SKM-1 treated with dmso at 0.1 percent for 144 hours (cell line): ENCODE measurements around the gene IFT22.
"Not testable (repeated sequence)": the region's sequence is repeated elsewhere in the genome, so short reads cannot be mapped to it uniquely, and the experiment has no call there.

ENCODE experiments used
- DNase-seq: peaks from one replicate; lab custom pipeline; 2025; ENCODE audit not compliant: unreplicated experiment; lab: John Stamatoyannopoulos, UW

IFT22 gene

DNA sequence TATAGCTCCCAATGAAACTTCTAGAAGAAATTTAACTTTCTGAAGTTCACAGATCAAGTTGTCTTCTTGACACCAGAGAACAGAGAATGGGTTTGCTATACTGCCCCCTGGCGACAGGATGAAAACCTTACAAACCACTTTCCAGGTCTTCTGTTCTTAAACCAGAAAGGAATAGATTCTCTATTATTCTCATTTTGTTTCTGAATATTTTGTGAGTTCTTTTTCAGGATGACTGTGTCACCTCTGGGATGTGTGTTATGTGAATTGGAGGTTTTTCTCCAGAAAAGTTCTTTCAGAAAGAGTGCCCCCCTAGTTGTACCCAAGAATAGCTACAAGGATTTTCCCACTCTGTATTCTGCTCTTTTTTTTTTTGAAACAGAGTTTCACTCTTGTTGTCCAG is 6.3 kb downstream of the IFT22 start:
- peak; percentile 20 for DNase-seq

DNA sequence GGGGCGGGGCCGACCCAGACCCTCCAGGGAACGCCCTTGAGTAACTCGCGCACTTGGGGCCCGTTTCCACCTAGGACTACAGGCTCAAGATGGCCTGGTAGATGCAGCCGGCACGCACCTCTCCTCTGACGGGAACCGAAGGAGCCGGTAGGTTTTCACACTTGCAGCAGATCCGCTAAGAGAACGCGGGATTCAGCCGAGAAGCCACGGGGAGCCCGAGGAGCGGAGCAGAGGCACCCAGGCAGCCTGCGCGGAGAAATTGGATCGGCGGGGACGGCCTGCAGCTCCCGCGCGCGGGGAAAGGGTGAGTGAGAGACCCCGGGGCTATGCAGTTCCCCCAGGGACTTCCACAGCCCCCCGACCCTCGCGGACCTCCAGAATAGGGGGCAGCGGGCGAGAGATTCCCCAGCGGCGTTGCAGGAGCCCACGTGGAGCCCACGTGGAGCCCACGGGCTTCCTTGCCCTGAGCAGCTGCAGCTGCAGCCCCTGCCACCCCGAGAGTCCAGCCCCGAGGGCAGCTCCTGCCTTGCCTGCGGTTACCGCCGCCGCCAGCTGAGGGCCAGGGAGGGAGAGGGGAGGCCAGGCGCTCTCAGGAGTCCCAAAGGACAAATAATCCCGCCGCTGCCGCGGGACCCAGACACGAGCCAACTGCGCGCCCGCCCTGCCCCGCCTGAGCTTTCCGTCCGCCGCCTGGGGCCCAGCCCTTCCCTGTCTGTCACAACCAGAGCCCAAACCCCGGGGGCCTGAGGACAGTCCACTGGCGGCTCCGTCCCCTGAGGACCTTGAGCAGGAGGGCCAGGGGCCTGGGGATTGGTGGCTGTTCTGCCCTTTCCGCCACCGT is 13.1 kb downstream of the IFT22 start:
- DNase-seq: no peak

DNA sequence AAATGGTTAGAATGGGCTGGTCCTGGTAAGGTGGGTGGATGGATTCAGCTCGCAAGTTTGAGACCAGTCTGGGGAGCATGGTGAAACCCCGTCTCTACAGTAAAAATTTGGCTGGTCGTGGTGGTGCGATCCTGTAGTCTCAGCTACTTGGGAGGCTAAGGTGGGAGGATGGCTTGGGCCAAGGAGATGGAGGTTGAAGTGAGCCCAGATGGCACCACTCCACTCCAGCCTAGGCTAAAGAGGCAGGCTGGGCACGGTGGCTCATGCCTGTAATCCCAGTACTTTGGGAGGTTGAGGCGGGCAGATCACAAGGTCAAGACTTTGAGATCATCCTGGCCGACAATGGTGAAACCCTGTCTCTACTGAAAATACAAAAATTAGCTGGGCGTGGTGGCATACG is 15.3 kb downstream of the IFT22 start:
- DNase-seq: no peak

DNA sequence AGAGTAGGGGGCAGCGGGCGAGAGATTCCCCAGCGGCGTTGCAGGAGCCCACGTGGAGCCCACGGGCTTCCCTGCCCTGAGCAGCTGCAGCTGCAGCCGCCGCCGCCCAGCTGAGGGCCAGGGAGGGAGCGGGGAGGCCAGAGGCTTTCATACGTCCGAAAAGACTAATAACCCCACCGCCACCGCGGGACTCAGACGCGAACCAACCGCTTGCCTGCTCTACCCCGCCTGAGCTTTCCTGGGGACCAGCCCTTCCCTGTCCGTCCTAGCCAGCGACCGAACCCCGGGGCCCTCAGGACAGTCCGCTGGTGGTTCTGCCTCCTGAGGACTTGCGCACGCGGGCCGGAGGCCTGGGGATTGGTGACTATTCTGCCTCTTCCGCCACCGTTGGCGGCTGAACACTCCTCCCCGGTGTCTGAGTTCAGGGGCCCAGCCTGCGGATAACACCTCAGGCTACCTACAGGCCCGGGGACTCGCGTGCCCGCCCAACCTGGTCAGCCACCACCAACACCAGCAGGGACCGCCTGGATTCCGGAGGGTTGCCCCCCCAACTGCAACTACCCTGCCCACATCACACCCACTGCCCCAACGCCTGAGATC is 18.4 kb downstream of the IFT22 start:
- DNase-seq: no peak

DNA sequence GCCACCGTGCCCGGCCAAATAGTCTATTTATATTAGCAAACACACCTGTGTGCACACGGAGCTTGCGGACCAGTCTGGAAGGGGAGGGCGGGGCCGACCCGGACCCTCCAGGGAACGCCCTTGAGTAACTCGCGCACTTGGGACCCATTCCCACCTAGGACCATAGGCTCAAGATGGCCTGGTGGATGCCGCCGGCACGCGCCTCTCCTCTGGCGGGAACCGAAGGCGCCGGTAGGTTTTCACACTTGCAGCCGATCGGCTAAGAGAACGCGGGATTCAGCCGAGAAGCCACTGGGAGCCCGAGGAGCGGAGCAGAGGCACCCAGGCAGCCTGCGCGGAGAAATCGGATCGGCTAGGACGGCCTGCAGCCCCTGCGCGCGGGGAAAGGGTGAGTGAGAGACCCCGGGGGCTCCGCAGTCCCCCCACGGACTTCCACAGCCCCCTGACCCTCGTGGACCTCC is 18.9 kb downstream of the IFT22 start:
- DNase-seq: no peak

DNA sequence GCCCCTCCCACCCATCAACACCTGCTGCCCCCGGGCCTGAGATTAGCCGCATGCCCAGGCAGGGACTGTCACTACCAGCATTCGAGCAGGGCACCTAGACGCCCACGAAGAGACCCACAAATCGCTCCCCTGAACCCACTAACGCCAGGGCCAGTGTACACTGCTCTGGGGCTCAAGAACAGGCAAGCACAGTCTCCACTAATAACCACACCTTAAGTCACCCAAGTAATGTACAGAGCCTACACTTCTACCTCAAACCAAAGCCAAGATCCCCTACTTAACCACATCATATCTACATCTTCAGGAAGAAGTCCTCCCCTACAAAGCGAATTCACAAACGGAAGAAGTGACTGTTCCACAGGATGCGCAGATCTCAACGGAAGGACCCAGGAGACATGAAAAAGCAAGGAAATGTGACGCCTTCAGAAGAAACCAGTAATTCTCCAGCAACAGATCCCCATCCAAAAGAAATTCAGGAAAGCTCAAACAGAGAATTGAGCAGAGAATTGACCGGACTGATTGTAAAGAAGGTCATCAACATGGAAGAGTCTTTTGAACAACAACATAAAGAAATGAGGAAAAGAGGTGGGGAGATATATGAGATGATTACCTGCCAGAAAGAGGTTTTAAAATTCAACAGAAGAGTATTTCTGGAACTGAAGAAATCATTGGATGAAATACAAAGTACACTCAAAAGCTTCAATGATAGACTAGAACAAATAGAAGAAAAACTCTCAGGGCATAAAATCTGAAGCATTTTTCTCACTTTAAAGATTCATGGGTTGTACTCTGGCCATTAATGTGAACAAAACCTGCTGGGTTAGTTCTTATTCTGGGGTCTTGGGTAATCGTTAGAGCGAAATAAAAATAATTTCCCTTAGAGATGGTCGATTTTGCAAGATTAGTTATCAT is 20.9 kb downstream of the IFT22 start:
- DNase-seq: no peak

DNA sequence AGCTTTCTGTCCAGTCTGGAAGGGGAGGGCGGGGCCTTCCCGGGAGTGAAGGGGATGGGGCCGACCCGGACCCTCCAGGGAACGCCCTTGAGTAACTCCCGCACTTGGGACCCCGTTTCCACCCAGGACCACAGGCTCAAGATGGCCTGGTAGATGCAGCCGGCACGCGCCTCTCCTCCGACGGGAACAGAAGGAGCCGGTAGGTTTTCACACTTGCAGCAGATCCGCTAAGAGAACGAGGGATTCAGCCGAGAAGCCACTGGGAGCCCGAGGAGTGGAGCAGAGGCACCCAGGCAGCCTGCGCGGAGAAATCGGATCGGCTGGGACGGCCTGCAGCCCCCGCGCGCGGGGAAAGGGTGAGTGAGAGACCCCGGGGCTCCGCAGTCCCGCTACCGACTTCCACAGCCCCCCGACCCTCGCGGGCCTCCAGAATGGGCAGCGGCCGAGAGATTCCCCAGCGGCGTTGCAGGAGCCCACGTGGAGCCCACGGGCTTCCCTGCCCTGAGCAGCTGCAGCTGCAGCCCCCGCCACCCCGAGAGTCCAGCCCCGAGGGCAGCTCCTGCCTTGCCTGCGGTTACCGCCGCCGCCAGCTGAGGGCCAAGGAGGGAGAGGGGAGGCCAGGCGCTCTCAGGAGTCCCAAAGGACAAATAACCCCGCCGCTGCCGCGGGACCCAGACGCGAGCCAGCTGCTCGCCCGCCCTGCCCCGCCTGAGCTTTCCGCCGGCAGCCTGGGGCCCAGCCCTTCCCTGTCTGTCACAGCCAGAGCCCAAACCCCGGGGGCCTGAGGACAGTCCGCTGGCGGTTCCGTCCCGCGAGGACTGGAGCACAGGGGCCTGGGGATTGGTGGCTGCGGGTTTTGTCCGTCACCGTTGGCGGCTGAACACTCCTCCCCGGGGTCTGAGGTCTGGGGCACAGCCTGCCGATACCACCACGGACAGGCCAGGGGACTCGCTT is 21.8 kb downstream of the IFT22 start:
- no peak for DNase-seq

DNA sequence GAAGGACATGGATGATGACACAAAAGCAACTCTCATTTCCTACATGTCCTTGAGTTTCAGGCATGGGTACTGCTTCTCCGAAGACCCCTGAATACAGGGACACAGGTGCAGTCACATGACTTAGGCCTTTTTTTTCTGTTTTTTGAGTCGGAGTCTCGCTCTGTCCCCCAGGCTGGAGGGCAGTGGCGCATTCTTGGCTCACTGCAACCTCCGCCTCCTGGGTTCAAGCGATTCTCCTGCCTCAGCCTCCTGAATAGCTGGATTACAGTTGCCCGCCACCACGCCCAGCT is 26.8 kb downstream of the IFT22 start:
- no peak for DNase-seq

DNA sequence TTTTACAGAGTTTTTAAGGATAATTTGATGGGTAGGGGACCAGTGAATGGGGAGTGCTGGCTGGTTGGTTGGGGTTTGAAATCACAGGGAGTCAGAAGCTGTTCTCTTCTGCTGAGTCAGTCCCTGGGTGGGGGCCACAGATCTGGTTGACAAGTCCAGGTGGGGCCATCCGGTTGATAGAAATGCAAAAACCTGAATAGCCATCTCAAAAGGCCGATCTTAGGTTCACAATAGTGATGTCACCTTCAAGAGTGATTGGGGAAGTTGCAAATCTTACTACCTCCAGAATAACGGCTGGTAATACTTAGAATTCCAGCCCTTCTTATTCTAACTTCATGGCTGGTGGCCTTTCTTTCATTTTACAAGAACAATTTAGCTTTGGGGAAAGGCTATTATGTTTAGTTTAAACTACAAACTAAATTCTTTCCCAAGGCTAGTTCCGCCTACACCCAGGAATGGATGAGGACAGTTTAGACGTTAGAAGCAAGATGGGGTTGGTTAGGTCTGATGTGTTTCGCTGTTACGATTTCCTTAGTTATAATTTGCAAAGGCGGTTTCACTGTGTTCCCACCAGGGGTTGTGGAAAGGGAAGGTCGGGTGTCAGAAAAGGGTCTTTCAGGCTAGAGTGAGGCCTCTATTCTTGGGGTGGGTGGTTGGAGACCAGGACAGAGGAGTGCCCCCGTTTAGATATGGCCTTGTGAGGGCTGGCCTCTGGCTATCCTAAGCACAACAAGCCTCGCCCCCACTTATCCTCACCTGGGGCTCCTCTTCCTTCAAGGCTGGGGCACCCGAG is 27.4 kb downstream of the IFT22 start:
- no peak for DNase-seq

DNA sequence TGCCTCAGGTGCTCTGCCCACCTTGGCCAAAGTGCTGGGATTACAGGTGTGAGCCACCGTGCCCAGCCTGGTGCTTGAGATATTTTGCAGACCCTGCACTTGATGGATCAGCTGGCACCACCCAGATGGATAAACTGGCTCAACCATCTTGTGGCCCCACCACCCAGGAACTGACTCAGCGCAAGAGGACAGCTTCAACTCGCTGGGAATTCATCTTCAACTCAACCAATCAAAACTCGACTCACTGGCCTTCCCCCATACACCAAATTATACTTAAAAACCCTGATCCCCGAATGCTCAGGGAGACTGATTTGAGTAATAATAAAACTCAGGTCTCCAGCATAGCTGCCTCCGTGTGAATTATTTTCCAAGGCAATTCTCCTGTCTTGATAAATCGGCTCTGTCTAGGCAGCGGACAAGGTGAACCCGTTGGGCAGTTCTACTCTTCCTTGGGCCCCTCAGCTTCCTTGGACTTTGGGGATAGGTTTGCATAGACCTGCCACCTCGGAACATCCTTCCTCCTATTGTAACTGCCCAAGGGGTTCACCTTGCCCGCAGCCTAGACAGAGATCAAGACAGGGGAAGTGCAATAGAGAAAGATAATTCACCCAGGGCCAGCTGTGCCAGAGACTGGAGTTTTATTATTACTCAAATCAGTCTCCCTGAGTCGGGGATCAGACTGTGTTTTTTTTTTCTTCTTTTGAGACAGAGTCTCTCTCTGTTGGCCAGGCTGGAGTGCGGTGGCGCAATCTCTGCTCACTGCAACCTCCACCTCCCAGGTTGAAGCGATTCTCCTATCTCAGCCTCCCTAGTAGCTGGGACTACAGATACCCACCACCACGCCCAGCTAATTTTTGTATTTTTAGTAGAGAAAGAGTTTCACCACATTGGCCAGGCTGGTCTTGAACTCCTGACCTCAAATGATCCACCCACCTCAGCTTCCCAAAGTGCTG is 28.3 kb downstream of the IFT22 start:
- DNase-seq: not testable (repeated sequence)

DNA sequence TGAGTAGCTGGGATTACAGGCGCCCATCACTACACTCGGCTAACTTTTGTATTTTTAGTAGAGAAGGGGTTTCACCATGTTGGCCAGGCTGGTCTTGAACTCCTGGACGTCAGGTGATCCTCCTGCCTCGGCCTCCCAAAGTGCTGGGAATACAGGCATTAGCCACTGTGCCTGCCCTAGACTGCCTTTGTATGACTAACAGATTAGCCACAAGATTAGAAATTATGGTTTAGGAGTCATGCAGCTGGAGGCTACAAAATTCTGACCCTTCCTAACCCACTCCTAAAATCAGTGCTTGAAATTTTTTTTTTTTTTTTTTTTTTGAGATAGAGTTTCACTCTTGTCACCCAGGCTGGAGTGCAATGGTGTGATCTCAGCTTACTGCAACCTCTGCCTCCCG is 29.0 kb downstream of the IFT22 start:
- not testable (repeated sequence) for DNase-seq

DNA sequence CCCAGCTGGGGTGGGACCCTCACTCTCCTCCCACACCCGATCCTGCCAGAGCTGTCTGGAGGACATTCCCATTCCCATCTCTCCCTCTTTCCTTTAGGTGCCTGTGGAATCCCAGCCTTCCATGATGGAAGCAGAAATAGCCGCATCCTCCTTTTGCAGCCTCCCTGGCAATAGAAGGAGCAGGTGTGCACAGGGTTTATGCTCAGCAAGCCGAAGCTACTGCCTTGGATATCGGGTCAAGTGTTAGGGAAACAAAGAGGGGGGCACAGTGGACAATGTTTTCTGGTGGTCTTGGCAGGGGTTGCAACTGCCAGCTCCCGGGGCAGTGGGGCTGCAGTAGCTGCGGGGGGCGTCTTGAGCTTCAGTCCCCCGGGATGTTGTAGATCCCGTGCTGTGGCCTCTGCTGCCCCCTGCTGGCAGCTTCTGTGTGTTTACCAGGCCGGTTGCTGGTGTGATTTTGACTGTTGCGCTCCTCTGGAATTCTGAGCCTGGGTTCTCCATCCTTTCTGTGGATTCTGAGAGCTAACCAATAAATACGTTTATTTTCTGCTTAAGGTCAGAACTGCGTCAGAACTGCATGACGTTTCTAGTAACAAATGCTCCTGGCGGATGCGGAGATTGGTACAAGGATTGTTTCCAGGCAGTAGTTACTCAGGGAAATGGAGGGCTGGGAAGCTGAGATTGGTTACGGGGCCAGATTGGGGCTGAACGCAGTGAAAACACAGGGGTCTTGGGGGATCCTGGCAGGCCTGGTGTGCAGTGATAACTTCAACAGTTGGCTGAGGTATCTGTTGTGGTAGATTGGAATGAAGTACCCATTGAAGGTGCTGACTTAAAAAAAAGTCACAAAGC is 31.2 kb downstream of the IFT22 start:
- DNase-seq: peak; percentile 7

DNA sequence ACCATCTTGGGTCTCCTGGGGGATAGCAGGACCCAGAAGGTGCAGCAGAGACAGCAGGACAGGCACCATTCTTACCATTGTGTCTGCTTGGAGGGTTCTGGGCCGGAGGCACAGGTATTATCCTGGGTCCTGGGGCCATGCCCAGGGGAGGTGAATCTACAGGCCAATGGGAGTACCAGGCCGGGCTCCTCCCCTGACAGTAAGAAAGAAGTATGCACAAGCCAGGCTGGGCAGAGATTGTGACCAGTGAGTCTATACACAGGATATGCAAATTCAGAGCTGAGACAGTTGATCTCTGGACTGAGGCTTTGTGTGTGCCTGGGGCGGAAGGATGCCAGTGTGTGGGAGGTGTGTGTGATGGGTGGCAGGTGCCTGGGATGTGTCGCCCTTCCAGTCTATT is 31.9 kb downstream of the IFT22 start:
- not testable (repeated sequence) for DNase-seq

DNA sequence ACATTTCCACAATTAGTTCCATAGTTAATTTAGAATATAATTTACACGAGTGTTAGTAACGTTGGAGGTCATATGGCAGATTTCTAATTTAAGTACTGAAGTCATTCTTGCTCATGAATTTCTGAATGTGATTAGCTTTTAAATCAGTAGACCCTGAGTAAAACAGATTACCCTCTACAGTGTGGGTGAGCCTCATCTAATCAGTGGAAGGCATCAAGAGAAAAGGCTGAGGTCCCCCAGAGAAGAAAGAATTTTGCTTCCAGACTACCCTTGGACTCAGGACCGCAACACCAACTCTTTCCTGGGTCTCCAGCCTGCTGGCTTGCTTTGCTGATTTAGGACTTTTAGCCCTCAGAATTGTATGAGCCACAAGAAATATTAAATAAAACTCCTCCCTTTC is 33.2 kb downstream of the IFT22 start:
- no peak for DNase-seq

DNA sequence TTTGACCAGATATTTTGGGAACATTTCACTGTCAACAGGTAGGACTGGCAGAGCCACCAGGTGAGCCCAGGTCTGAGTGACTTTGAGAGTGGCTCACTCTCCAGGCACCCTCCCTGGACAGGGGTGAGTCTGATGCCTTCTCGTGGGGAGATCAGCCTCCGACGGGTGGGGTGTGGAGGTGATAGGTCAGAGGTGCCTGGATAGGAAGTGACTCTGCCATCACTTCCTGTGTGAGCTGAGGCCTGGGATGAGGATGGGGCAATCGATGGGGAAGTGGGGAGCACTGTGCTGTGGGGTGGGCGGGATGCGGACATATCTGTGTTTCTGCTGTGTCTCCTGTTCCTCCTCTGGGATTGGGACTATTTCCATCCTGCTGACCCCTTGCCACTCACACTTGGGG is 34.6 kb downstream of the IFT22 start:
- peak; percentile 41 for DNase-seq

DNA sequence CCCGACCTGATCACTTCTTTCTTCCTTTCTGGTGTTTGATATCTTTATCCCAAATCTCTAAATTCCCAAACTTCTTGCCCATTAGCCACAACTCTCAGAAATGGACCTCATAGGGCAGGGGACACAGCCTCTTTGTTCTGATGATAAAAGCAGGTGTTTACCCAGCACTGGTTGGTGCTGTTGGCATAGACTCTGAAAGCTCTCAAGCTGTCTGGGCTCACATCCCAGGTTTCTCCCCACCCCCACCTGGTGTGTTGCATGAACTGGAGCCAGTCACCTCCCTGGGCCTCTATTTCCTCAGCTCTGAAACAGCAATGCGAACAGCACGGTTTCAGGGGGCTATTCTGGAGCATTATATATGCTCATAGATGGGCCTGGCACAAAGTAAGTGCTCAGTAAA is 35.7 kb downstream of the IFT22 start:
- not testable (repeated sequence) for DNase-seq

DNA sequence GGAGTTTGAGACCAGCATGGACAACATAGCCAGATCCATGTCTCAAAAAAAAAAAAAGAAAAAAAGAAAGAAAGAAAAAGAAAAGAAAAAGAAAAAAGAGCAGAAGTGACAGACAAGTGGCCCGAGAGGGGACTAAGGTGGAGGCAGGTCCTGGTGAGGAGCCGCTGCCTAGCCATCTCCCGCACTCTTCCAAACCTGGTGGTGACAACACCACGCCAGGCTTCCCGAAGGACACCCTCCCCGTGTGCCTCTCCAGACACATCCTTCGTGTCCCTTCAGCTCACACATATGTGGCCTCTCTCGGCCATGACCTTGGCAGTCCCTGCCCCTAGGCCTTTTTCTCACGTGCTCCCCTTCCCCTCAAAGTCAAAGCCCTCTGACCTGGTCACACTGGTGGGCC is 36.4 kb downstream of the IFT22 start:
- DNase-seq: no peak

DNA sequence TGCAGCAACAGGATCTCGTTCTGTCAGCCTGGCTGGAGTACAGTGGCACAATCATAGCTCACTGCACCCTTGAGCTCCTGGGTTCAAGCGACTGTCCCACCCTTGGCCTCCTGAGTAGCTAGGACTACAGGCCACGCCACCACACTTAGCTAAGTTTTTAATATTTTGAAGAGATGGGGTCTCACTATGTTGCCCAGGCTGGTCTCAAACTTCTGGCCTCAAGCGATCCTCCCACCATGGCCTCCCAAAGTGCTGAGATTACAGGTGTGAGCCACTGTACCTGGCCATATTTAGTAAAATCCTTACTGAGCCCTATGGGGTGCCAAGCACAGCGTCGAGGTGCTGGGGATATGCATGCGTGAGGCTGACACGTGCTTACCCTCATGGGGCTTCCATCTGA is 40.7 kb downstream of the IFT22 start:
- DNase-seq: not testable (repeated sequence)
